H1 (cell line): Measurements from ENCODE around the gene MMP25. TPM values are rescaled to one million over a fixed set of nuclear protein-coding genes. Genes with fewer than 3 reads are reported as not detected.
A peak's percentile ranks its signal among the peaks of the same experiment; 100 is the strongest.

Experiments
- CTCF ChIA-PET: fragments of 300-600 bp; sonication (Branson Sonifier 250); formaldehyde crosslinking; loops from one replicate; lab custom pipeline; 2021; ENCODE audit not compliant: partially characterized antibody; lab: Charles Lee
- POLR2A ChIA-PET: fragments of 300-600 bp; sonication (Branson Sonifier 250); formaldehyde crosslinking; loops from one replicate; lab custom pipeline; 2021; ENCODE audit warnings: inconsistent platforms; ENCODE audit not compliant: partially characterized antibody; lab: Charles Lee
- DNase-seq, 2 experiments: peaks; one replicate each; pipeline versions ENCODE4 v3.0.0 to v3.0.0-alpha.2; 2010 to 2022; ENCODE audit warnings: low spot score in 2 of 2, low read depth in 1 of 2, mixed read lengths in 1 of 2
- FAIRE-seq: peaks from 2 replicates; lab custom pipeline; 2011; peaks lifted over from hg19 to GRCh38; lab: Jason Lieb, UNC
- H2AFZ ChIP-seq: 2 replicates; pipeline ENCODE4 v1.8.1; 2012; ENCODE audit warnings: low read length, inconsistent platforms
- H2AK5ac ChIP-seq: 2 replicates; pipeline ENCODE4 v1.6.1; 2013; ENCODE audit warnings: low read depth, low read length
- H2BK120ac ChIP-seq: replicated peaks from 2 replicates; pipeline ENCODE3; 2013; ENCODE audit warnings: low read depth, low read length, inconsistent platforms
- H2BK12ac ChIP-seq: 2 replicates; pipeline ENCODE4 v1.6.1; 2013; ENCODE audit warnings: low read depth, low read length
- H2BK15ac ChIP-seq: 2 replicates; pipeline ENCODE4 v1.6.1; 2013; ENCODE audit warnings: low read length
- H2BK20ac ChIP-seq: 2 replicates; pipeline ENCODE4 v1.6.1; 2013; ENCODE audit warnings: low read length
- H2BK5ac ChIP-seq: 2 replicates; pipeline ENCODE4 v1.6.1; 2013; ENCODE audit warnings: low read depth, low read length
- H3K14ac ChIP-seq: 2 replicates; pipeline ENCODE4 v1.6.1; 2013; ENCODE audit warnings: inconsistent platforms; ENCODE audit not compliant: insufficient read length
- H3K18ac ChIP-seq: 2 replicates; pipeline ENCODE4 v1.6.1; 2013; ENCODE audit warnings: low read length; ENCODE audit errors: extremely low read depth
- H3K23ac ChIP-seq: 2 replicates; pipeline ENCODE4 v1.6.1; 2013; ENCODE audit warnings: inconsistent platforms; ENCODE audit not compliant: insufficient read length
- H3K23me2 ChIP-seq: 2 replicates; pipeline ENCODE4 v1.6.1; 2013; ENCODE audit warnings: low read depth, low read length
- H3K27ac ChIP-seq: 2 replicates; pipeline ENCODE4 v1.6.1; 2011; ENCODE audit warnings: low read depth, low read length, inconsistent platforms
- H3K27me3 ChIP-seq, 4 experiments: replicated peaks in 1 of 4; 1 replicate in 1 of 4; 2 replicates in 3 of 4; pipeline versions ENCODE4 v1.6.1 to v1.8.1; 2011 to 2013; ENCODE audit warnings: low read length in 3 of 4, mild to moderate bottlenecking in 3 of 4, inconsistent platforms in 2 of 4, mixed read lengths in 2 of 4, moderate library complexity in 1 of 4; ENCODE audit not compliant: control insufficient read depth in 3 of 4, insufficient read depth in 3 of 4; ENCODE audit errors: extremely low read depth in 1 of 4
- H3K36me3 ChIP-seq, 4 experiments: 2 replicates each; pipeline versions ENCODE4 v1.6.1 to v1.8.1; 2011 to 2013; ENCODE audit warnings: mild to moderate bottlenecking in 4 of 4, low read length in 3 of 4, moderate library complexity in 2 of 4, control low read depth in 1 of 4, inconsistent platforms in 1 of 4; ENCODE audit not compliant: insufficient read depth in 4 of 4, control insufficient read depth in 2 of 4
- H3K4ac ChIP-seq: replicated peaks from 2 replicates; pipeline ENCODE3; 2013; ENCODE audit warnings: low read length, low read depth, mixed read lengths, inconsistent platforms; ENCODE audit not compliant: insufficient read length
- H3K4me1 ChIP-seq, 4 experiments: replicated peaks in 1 of 4; 1 replicate in 1 of 4; 2 replicates in 3 of 4; pipeline versions ENCODE4 v1.6.1 to v1.8.1; 2011 to 2013; ENCODE audit warnings: low read length in 3 of 4, inconsistent platforms in 2 of 4, mixed read lengths in 1 of 4; ENCODE audit not compliant: insufficient read depth in 4 of 4, control insufficient read depth in 3 of 4
- H3K4me2 ChIP-seq, 2 experiments: 2 replicates each; pipeline versions ENCODE4 v1.6.1 to v1.8.1; 2011 to 2013; ENCODE audit warnings: low read depth in 2 of 2, low read length in 2 of 2, control low read depth in 1 of 2, inconsistent platforms in 1 of 2, mild to moderate bottlenecking in 1 of 2; ENCODE audit not compliant: insufficient read depth in 1 of 2
- H3K4me3 ChIP-seq, 4 experiments: fragments of 200-600, 300-600 bp in 1 of 4; sonication (generic), shearing (Covaris generic), sonication (Bioruptor Twin) in 1 of 4; 2 replicates each; pipeline versions ENCODE4 v1.5.1 to v1.8.1; 2011 to 2016; ENCODE audit warnings: low read length in 4 of 4, low read depth in 3 of 4, control low read depth in 2 of 4, inconsistent platforms in 2 of 4, mild to moderate bottlenecking in 2 of 4, mixed read lengths in 1 of 4, moderate library complexity in 1 of 4; ENCODE audit not compliant: insufficient read depth in 2 of 4; ENCODE audit errors: extremely low read depth in 1 of 4
- H3K56ac ChIP-seq: replicated peaks from 2 replicates; pipeline ENCODE3; 2013; ENCODE audit warnings: low read depth, mild to moderate bottlenecking, mixed read lengths, low read length, inconsistent platforms; ENCODE audit not compliant: insufficient read length
- H3K79me1 ChIP-seq: 2 replicates; pipeline ENCODE4 v1.6.1; 2013; ENCODE audit warnings: low read depth, low read length, control low read depth
- H3K79me2 ChIP-seq, 2 experiments: 2 replicates each; pipeline versions ENCODE4 v1.6.1 to v1.8.1; 2012 to 2013; ENCODE audit warnings: low read length in 2 of 2, mild to moderate bottlenecking in 2 of 2, inconsistent platforms in 1 of 2; ENCODE audit not compliant: insufficient read depth in 2 of 2, control insufficient read depth in 1 of 2
- H3K9ac ChIP-seq, 4 experiments: replicated peaks in 1 of 4; 1 replicate in 1 of 4; 2 replicates in 3 of 4; pipeline versions ENCODE4 v1.6.1 to v1.8.1; 2011 to 2013; ENCODE audit warnings: low read depth in 3 of 4, low read length in 3 of 4, control low read depth in 2 of 4, mild to moderate bottlenecking in 2 of 4, moderate library complexity in 2 of 4, inconsistent platforms in 1 of 4; ENCODE audit errors: extremely low read depth in 1 of 4
- H3K9me3 ChIP-seq, 2 experiments: 2 replicates each; pipeline versions ENCODE4 v1.6.1 to v1.8.1; 2012 to 2013; ENCODE audit warnings: mild to moderate bottlenecking in 2 of 2, moderate library complexity in 2 of 2, control low read depth in 1 of 2, inconsistent platforms in 1 of 2, low read depth in 1 of 2, low read length in 1 of 2, mixed read lengths in 1 of 2; ENCODE audit not compliant: insufficient read depth in 2 of 2
- H4K20me1 ChIP-seq, 2 experiments: replicated peaks in 1 of 2; 2 replicates each; pipeline versions ENCODE3 to v1.8.1; 2011 to 2013; ENCODE audit warnings: inconsistent platforms in 2 of 2, low read length in 2 of 2, mild to moderate bottlenecking in 1 of 2; ENCODE audit not compliant: insufficient read depth in 2 of 2, control insufficient read depth in 1 of 2
- H4K5ac ChIP-seq: 2 replicates; pipeline ENCODE4 v1.6.1; 2013; ENCODE audit warnings: low read length, low read depth, mixed read lengths, inconsistent platforms; ENCODE audit not compliant: insufficient read length
- H4K8ac ChIP-seq: 2 replicates; pipeline ENCODE4 v1.8.0; 2013; ENCODE audit warnings: mild to moderate bottlenecking, moderate library complexity, low read length, inconsistent platforms; ENCODE audit not compliant: insufficient read depth; ENCODE audit errors: extremely low read depth
- H4K91ac ChIP-seq: replicated peaks from 2 replicates; pipeline ENCODE3; 2013; ENCODE audit warnings: low read length, mixed read lengths, inconsistent platforms; ENCODE audit not compliant: insufficient read length
- CTCF ChIP-seq, 3 experiments: IDR thresholded peaks; 1 replicate in 2 of 3; 2 replicates in 1 of 3; pipeline versions ENCODE4 v1.5.1 to v1.6.1; 2011; ENCODE audit warnings: low read length in 3 of 3, mild to moderate bottlenecking in 3 of 3, inconsistent platforms in 2 of 3, low read depth in 1 of 3, moderate library complexity in 1 of 3; ENCODE audit not compliant: insufficient read depth in 1 of 3; ENCODE audit errors: control extremely low read depth in 1 of 3
- POLR2AphosphoS5 ChIP-seq: IDR thresholded peaks from 2 replicates; pipeline ENCODE4 v1.6.1; 2011; ENCODE audit warnings: low read depth, low read length
- YY1 ChIP-seq: IDR thresholded peaks from 2 replicates; pipeline ENCODE4 v1.6.1; 2011; ENCODE audit warnings: low read depth, mild to moderate bottlenecking, low read length
- WGBS, 2 experiments: shearing (Covaris generic) in 1 of 2; methylation state at CpG; one replicate each; pipeline versions ENCODE4 v1.1.6 to v1.1.7; 2013 to 2015; ENCODE audit warnings: low lambda C conversion rate in 2 of 2, mixed read lengths in 2 of 2, inconsistent platforms in 1 of 2, low coverage in 1 of 2, missing lambda C conversion rate in 1 of 2; ENCODE audit not compliant: insufficient replicate concordance in 2 of 2, insufficient coverage in 1 of 2, insufficient read length in 1 of 2; ENCODE audit errors: extremely low coverage in 1 of 2, missing lambda C conversion rate in 1 of 2; 5-methylcytosine and 5-hydroxymethylcytosine counted together
- polyA plus RNA-seq, 7 experiments: library from polyadenylated mRNA; depleted of rRNA in 3 of 7; stranded (reverse) in 5 of 7; unstranded in 2 of 7; fragments of >200 nt in 5 of 7; fragments of 200-250 nt in 2 of 7; gene quantifications; 1 replicate in 5 of 7; 2 replicates in 1 of 7; 4 replicates in 1 of 7; pipeline versions ENCODE4 v1.2.1 to v1.2.3, GENCODE V29; 2011 to 2013; ENCODE audit warnings: missing spikeins in 2 of 7, mixed read lengths in 2 of 7
- total RNA-seq: library from RNA; stranded (reverse); fragmentation: NEBNext Ultra II Directional; extraction: Animal tissue kit (Norgen Biotek cat#: 25700); gene quantifications from 2 replicates; pipeline ENCODE4 v1.2.1, GENCODE V29; 2021

Gene MMP25
- total and polyA plus RNA-seq, 2 of the 8 experiments (the other 6 are each of a cell fraction or from before 2014, with no cell fraction given): 7.7 to 26.7 TPM

DNA sequence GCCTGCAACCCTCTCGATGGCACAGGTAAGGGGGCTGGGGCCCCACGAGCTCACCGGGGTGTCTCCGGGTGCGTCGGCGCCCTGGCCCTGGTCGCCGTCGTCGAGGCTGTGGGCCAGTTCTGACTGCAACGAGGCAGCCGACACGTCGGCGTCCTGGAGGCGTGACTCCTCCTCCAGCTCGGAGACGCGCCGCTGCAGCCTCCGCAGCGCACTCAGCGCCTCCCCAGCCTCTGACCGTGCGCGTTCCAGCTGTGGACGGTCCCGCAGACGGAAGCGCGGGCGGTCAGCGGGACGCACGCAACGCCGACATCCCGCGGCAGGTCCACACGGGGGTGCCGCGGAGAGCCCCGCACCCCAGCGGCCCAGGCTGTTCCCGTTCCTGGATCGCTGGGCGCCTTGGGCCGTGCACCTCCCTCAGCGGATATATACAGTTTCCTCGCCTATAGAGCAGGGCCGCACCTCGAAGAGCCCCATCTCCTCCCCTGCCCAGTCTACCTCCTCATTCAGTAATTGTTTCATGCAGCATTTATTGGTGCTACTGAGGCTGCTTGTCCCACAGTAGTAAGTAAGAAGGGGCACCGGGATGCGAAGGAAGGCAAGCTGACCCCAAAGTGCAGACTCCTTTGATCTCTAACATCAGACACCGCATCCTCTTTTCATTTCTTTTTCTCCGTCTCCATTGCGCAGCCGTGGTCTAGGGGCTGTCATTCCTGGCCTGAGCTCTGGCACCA lies 16.7 kb upstream of the MMP25 start:
- H3K4me2 ChIP-seq: no peak overlapping the region
- no peak overlapping the region for H3K4me3 ChIP-seq
- POLR2A ChIA-PET: interaction anchor here (0.7 to 35.7 kb wide), 8 partner anchors 1 to 68 kb away, joined by 3 to 1808 read pairs (median 147); partner anchors contain the start of genes BICDL2, CLDN6, CLDN9 and HCFC1R1

More for the DNA sequence above, 16.7 kb upstream of the MMP25 start:
- peaks cover 8 to 33% of the 10 kb centered on the region in 2 experiments for H4K20me1 ChIP-seq
- no peak overlapping the region for H3K18ac ChIP-seq
- H3K9ac ChIP-seq: no peak overlapping the region
- no peak for FAIRE-seq
- no peak overlapping the region for H2AFZ ChIP-seq
- no peak overlapping the region for H2BK12ac ChIP-seq
- H2BK120ac ChIP-seq: no peak overlapping the region
- H3K4me1 ChIP-seq: peaks cover 0 to 8% (median 6%) of the 10 kb centered on the region in 4 experiments; a peak in 5 of 7 replicates
- H2BK15ac ChIP-seq: no peak overlapping the region
- no peaks in the 10 kb centered on the region for H3K79me2 ChIP-seq
- no peak overlapping the region for H2BK5ac ChIP-seq
- H3K4ac ChIP-seq: no peak overlapping the region
- peak in 1 of 2 experiments; percentile 41 for DNase-seq
- no peak overlapping the region; the same call in 1 of the 2 replicates for H4K8ac ChIP-seq
- H3K27ac ChIP-seq: no peak overlapping the region
- peaks cover 0 to 21% (median 9%) of the 10 kb centered on the region in 4 experiments; a peak in 7 of 8 replicates for H3K36me3 ChIP-seq
- 0 out of 2 replicates have a peak overlapping the region, but pooled peaks have one; percentile 48 for H2BK20ac ChIP-seq
- H2AK5ac ChIP-seq: no peak overlapping the region
- H3K56ac ChIP-seq: no peak overlapping the region
- H3K23me2 ChIP-seq: no peaks in the 10 kb centered on the region
- no peak overlapping the region for H3K14ac ChIP-seq
- H4K91ac ChIP-seq: peak overlapping the region; percentile 52
- CTCF ChIA-PET: interaction anchor here (0.6 to 23.8 kb wide), 16 partner anchors 11 to 84 kb away, joined by 3 to 639 read pairs (median 10); partner anchors contain the start of genes CLDN6, CLDN9, HCFC1R1 and THOC6
- H3K79me1 ChIP-seq: no peaks in the 10 kb centered on the region
- no peak overlapping the region for H3K23ac ChIP-seq
- H4K5ac ChIP-seq: no peak overlapping the region
- TF ChIP-seq CTCF (IDR thresholded peaks at IDR 0.05; ENCODE audit: control extremely low read depth in 1 of 3, insufficient read depth in 1 of 3, low read depth in 1 of 3, low read length in 3 of 3) (no peak), YY1 (no peak), POLR2AphosphoS5 (no peak)
- 87% methylated on average over 58 of the region's 59 CpGs; no CpG with 5 or more reads in 1 of the 2 experiments for WGBS, 2 experiments
- H3K27me3 ChIP-seq: no peaks in the 10 kb centered on the region
- H3K9me3 ChIP-seq: no peaks in the 10 kb centered on the region
